ENCODE results near the gene TROAP. TPM values are rescaled to one million over a fixed set of nuclear protein-coding genes. Genes with fewer than 3 reads are reported as not detected.
A peak's percentile ranks its signal among the peaks of the same experiment; 100 is the strongest.

TROAP gene
- total RNA-seq, 1 experiment from 2014 or later = 135 TPM

DNA sequence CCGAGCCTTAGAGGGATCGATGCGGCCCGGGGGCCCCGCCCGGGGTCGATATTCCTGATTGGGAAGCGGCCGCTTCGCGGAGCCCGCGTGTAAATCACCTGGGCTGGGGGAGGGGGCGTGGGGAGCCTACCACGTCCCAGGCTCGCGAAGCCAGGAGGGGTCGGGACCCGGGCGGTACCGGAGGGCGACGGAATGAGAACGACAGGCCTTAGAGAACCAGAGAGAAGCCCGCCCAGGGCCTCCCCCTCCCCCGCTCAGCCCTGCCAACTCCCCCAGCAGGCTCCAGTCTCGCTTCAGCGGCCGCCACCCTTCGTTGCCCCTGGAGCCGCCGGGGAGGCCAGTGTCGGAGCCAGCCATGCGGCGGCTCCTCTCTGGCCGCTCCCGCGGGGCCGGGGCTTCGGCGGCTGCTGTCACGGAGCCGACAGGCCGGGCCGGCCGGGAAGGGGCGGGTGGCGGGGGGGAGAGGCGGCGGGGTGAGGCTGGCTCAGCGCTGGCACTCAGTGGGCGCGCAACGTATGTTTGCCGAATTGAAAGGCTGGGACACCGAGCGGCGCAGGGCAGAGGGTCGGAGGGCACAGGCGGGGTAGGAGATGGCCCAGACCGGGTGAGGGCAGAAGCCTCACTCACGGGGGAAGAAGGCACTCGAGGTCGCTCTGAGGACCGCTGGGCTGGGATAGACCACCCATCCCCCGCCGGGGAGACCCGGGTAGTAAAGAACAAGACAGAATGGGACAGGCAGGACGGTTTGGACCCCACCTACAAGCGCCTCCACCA, 22.2 kb downstream of the TROAP start:
- Histone ChIP-seq H3K36me3 (ENCODE audit: control insufficient read depth, insufficient read depth, low read length) (0 out of 2 replicates have a peak, but pooled peaks cover 1% of the 10 kb centered on the region), H3K4me3 (ENCODE audit: low read depth, low read length) (peak overlapping the region; percentile 43), H3K27me3 (replicated peaks; ENCODE audit: control insufficient read depth, insufficient read depth, low read length) (no peaks in the 10 kb centered on the region), H3K9me3 (no peaks in the 10 kb centered on the region), H3K4me1 (peaks cover 16% of the 10 kb centered on the region)
- H3K4me1 Mint-ChIP-seq (ENCODE audit: low read depth, unreplicated experiment) = peaks cover 14% of the 10 kb centered on the region
- intact Hi-C loops (cut with micrococcal nuclease; ENCODE audit: unreplicated experiment) = no loop called here
- no TSS peak for BruUV-seq (replicated peaks)
- DNase-seq = peak; percentile 52 to 53
- POLR2A ChIA-PET = no interaction called here
- CTCF ChIA-PET = interaction anchor here (2.6 to 3.5 kb wide), 5 partner anchors 7 to 22 kb away, joined by 30 to 153 read pairs (median 49); partner anchors contain the start of genes C1QL4, SPATS2 and TROAP
- no peaks in the 10 kb centered on the region for H3K27me3 Mint-ChIP-seq (ENCODE audit: insufficient read depth, unreplicated experiment)
- no peak overlapping the region for H3K27ac Mint-ChIP-seq (ENCODE audit: unreplicated experiment)
- H3K9me3 Mint-ChIP-seq (ENCODE audit: unreplicated experiment) = no peaks in the 10 kb centered on the region
- no peak for TF ChIP-seq CTCF (IDR thresholded peaks at IDR 0.05; ENCODE audit: insufficient read depth in 1 of 2, low read depth in 1 of 2, low read length in 1 of 2, severe bottlenecking in 1 of 2, unreplicated experiment in 1 of 2)
- peak overlapping the region; percentile 90 for H3K4me3 Mint-ChIP-seq (ENCODE audit: unreplicated experiment)
- peaks cover 18% of the 10 kb centered on the region for H3K36me3 Mint-ChIP-seq (ENCODE audit: insufficient read depth, unreplicated experiment)

DNA sequence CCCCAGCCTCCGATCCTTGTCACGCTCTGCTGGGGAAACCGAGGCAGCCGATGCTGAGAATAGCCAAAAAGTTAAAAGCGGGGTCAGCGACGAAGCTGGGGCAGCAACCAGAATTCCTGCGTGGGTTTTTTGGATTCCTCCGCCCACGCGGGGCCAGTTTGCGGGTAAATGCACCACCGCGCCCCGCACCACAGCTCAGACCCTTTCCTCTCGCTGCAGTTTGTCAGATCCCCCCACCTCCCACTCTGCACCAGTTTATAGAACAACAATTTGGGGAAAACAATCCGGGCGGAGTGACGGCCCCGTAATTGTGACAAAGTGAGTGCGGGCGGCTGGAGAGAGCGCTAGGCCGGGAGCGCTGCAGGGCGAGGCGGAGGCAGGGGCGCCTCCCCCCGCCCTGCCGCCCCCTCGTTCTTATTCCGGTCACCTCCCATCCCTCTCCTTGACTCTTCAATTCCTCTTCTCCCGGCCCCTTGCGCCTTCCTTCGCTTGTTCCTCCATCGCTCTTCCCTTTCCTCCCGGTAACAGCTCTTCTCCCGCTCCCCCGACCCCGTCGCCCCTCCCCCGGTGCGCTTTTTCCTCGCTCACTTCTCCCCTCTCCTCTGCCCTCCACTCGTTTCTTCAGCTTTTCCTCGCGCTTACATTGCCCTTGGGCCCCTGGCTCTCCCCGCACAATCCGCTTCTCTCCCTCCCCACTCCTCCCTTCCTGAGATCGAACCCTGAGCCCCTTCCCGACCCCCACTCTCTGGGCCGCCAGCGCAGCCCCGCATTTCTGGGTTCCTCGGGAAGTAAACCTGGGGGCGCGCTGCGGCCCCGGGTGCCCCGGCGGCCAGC, 23.0 kb downstream of the TROAP start:
- peak in 1 of 2 experiments; percentile 32 for DNase-seq
- Mint-ChIP-seq H3K9me3 (ENCODE audit: unreplicated experiment) (no peaks in the 10 kb centered on the region), H3K27me3 (ENCODE audit: insufficient read depth, unreplicated experiment) (no peaks in the 10 kb centered on the region), H3K36me3 (ENCODE audit: insufficient read depth, unreplicated experiment) (peaks cover 19% of the 10 kb centered on the region), H3K4me1 (ENCODE audit: low read depth, unreplicated experiment) (peaks cover 14% of the 10 kb centered on the region), H3K27ac (ENCODE audit: unreplicated experiment) (peak overlapping the region; percentile 98), H3K4me3 (ENCODE audit: unreplicated experiment) (peak overlapping the region; percentile 90)
- ChIA-PET CTCF (interaction anchor here (0.9 to 3.5 kb wide), 11 partner anchors 8 to 167 kb away, joined by 3 to 153 read pairs (median 30); partner anchors contain the start of genes C1QL4, SPATS2 and TROAP), POLR2A (interaction anchor here (0.7 to 2.7 kb wide), 3 partner anchors 14 to 23 kb away, joined by 5 to 30 read pairs (median 20); partner anchors contain the start of genes SPATS2 and TROAP)
- intact Hi-C loops (cut with micrococcal nuclease; ENCODE audit: unreplicated experiment) = loop anchor here (2.0 kb wide), 2 partner anchors 49 to 57 kb away; no protein-coding TSS in a partner anchor
- Histone ChIP-seq H3K27me3 (replicated peaks; ENCODE audit: control insufficient read depth, insufficient read depth, low read length) (no peaks in the 10 kb centered on the region), H3K4me3 (ENCODE audit: low read depth, low read length) (peak overlapping the region; percentile 43), H3K36me3 (ENCODE audit: control insufficient read depth, insufficient read depth, low read length) (0 out of 2 replicates have a peak, but pooled peaks cover 1% of the 10 kb centered on the region), H3K9me3 (no peaks in the 10 kb centered on the region), H3K4me1 (peaks cover 16% of the 10 kb centered on the region)
- BruUV-seq (replicated peaks) = no TSS peak
- no peak for TF ChIP-seq CTCF (IDR thresholded peaks at IDR 0.05; ENCODE audit: insufficient read depth in 1 of 2, low read depth in 1 of 2, low read length in 1 of 2, severe bottlenecking in 1 of 2, unreplicated experiment in 1 of 2)
